Neural cell (in vitro differentiated cells): Measurements from ENCODE around the gene UTRN. TPM values are rescaled to one million over a fixed set of nuclear protein-coding genes. Genes with fewer than 3 reads are reported as not detected.

Experiments
- H2AFZ ChIP-seq: fragments of 200-600, 300-800 bp; sonication (generic), shearing (Covaris generic); 2 replicates; pipeline ENCODE4 v1.6.0; 2014; ENCODE audit warnings: low read depth, mild to moderate bottlenecking, antibody characterized with exemption, low read length, moderate library complexity
- H3F3A ChIP-seq: fragments of 200-600 bp; shearing (Covaris generic); 2 replicates; pipeline ENCODE4 v1.6.1; 2016; ENCODE audit warnings: mild to moderate bottlenecking, moderate library complexity, mixed read lengths, antibody characterized with exemption, low read length; ENCODE audit not compliant: insufficient read depth, poor library complexity, severe bottlenecking
- H3K27ac ChIP-seq: fragments of 200-600, 300-800 bp; sonication (generic), shearing (Covaris generic); 2 replicates; pipeline ENCODE4 v1.5.1; 2014; ENCODE audit warnings: mild to moderate bottlenecking, low read length, moderate library complexity
- H3K27me3 ChIP-seq: fragments of 300-800, 200-600 bp; sonication (generic), shearing (Covaris generic); 2 replicates; pipeline ENCODE4 v1.6.0; 2014; ENCODE audit warnings: mild to moderate bottlenecking, low read depth, low read length, moderate library complexity; ENCODE audit not compliant: insufficient read depth
- H3K36me3 ChIP-seq: fragments of 300-800, 200-600 bp; sonication (generic), shearing (Covaris generic); 2 replicates; pipeline ENCODE4 v1.5.1; 2014; ENCODE audit warnings: mild to moderate bottlenecking, antibody characterized with exemption, low read length, moderate library complexity; ENCODE audit not compliant: insufficient read depth
- H3K4me2 ChIP-seq: fragments of 300-800, 200-600 bp; sonication (generic), shearing (Covaris generic); 2 replicates; pipeline ENCODE4 v1.6.0; 2014; ENCODE audit warnings: mild to moderate bottlenecking, low read length
- H3K4me3 ChIP-seq: fragments of 300-800, 200-600 bp; sonication (generic), shearing (Covaris generic); 2 replicates; pipeline ENCODE4 v1.5.1; 2014; ENCODE audit warnings: mild to moderate bottlenecking, low read length, moderate library complexity
- H3K79me2 ChIP-seq: fragments of 200-600 bp; shearing (Covaris generic); replicated peaks from 2 replicates; pipeline ENCODE4 v1.6.0; 2014; ENCODE audit warnings: mild to moderate bottlenecking, low read length, moderate library complexity; ENCODE audit not compliant: insufficient read depth
- H3K9ac ChIP-seq: fragments of 300-800, 200-600 bp; sonication (generic), shearing (Covaris generic); 2 replicates; pipeline ENCODE4 v1.6.1; 2016; ENCODE audit warnings: mild to moderate bottlenecking, low read length, mixed read lengths
- H3K9me2 ChIP-seq: fragments of 200-600 bp; shearing (Covaris generic); 2 replicates; pipeline ENCODE4 v1.6.1; 2016; ENCODE audit warnings: mild to moderate bottlenecking, low read length, mixed read lengths; ENCODE audit not compliant: insufficient read depth
- H3K9me3 ChIP-seq: fragments of 200-600, 300-800 bp; sonication (generic), shearing (Covaris generic); 2 replicates; pipeline ENCODE4 v1.6.1; 2016; ENCODE audit warnings: mild to moderate bottlenecking, mixed run types, low read length, moderate library complexity, mixed read lengths
- H4K20me1 ChIP-seq: fragments of 200-600 bp; shearing (Covaris generic); 2 replicates; pipeline ENCODE4 v1.6.1; 2016; ENCODE audit warnings: mild to moderate bottlenecking, mixed run types; ENCODE audit not compliant: insufficient read depth
- CTCF ChIP-seq: fragments of 450-650 bp; IDR thresholded peaks from 2 replicates; pipeline ENCODE4 v1.5.1; 2014; ENCODE audit warnings: antibody characterized with exemption, mild to moderate bottlenecking, moderate library complexity; ENCODE audit not compliant: poor library complexity, severe bottlenecking
- EP300 ChIP-seq: fragments of 450-650 bp; conservative IDR thresholded peaks from 2 replicates; pipeline ENCODE4 v1.6.1; 2014; ENCODE audit warnings: antibody characterized with exemption, mild to moderate bottlenecking, moderate library complexity; ENCODE audit not compliant: poor library complexity, severe bottlenecking
- EZH2 ChIP-seq: fragments of 200-600, 300-800 bp; shearing (Covaris generic), sonication (generic); IDR thresholded peaks from 2 replicates; pipeline ENCODE4 v1.6.1; 2014; ENCODE audit warnings: antibody characterized with exemption, low read length, borderline replicate concordance, mild to moderate bottlenecking; ENCODE audit not compliant: insufficient read depth, poor library complexity, severe bottlenecking
- MXI1 ChIP-seq: fragments of 450-650 bp; conservative IDR thresholded peaks from 2 replicates; pipeline ENCODE4 v1.6.1; 2014; ENCODE audit warnings: antibody characterized with exemption, mild to moderate bottlenecking; ENCODE audit not compliant: poor library complexity, severe bottlenecking
- POLR2AphosphoS5 ChIP-seq: IDR thresholded peaks from 2 replicates; pipeline ENCODE4 v1.6.1; 2012
- RAD21 ChIP-seq: fragments of 450-650 bp; conservative IDR thresholded peaks from 2 replicates; pipeline ENCODE4 v1.6.1; 2014; ENCODE audit warnings: antibody characterized with exemption, mild to moderate bottlenecking, moderate library complexity
- SMC3 ChIP-seq: fragments of 450-650 bp; conservative IDR thresholded peaks from 2 replicates; pipeline ENCODE4 v1.6.1; 2014; ENCODE audit warnings: antibody characterized with exemption, mild to moderate bottlenecking, moderate library complexity; ENCODE audit not compliant: poor library complexity
- TAF1 ChIP-seq: IDR thresholded peaks from 2 replicates; pipeline ENCODE4 v1.6.1; 2012; ENCODE audit warnings: low read depth
- polyA plus RNA-seq: library from polyadenylated mRNA; depleted of rRNA; stranded (reverse); fragments of >200 nt; gene quantifications from 2 replicates; pipeline ENCODE4 v1.2.3, GENCODE V29; 2014
- TF ChIP-seq, protein P1 (sequence below): IDR thresholded peaks from 2 replicates; pipeline ENCODE4 v1.6.1; 2012; ENCODE audit warnings: borderline replicate concordance

The UTRN gene
- polyA plus RNA-seq, 1 donor from 2014 or later, result 5.2 TPM

DNA sequence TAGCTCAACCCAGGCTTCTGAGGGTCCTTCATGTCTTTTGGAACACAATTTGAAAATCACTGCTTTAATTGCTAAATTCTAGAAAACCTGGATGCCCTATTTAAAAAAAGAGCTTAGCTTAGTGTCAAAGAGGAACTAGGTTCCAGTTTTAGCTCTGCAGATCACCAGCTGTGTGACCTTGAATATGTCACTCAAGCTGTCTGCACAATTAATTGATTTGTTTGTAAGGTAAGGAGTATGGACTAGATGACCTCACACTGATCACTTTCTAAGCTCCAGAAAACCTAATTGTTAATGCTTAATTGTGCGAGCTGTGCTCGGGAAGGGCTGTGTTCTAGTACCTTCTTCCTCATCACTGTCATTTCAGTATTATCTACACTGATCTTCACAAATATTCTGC lies 26.2 kb downstream of the UTRN start:
- H3K79me2 ChIP-seq, result no peaks in the 10 kb centered on the region
- no peaks in the 10 kb centered on the region for H3K27me3 ChIP-seq
- H3K9ac ChIP-seq, result no peak overlapping the region
- no peaks in the 10 kb centered on the region for H4K20me1 ChIP-seq
- no peaks in the 10 kb centered on the region for H3K9me2 ChIP-seq
- no peak overlapping the region for H3K4me3 ChIP-seq
- H3F3A ChIP-seq, result no peaks in the 10 kb centered on the region
- H3K27ac ChIP-seq, result no peak overlapping the region
- no peak overlapping the region for H2AFZ ChIP-seq
- TF ChIP-seq TAF1, result no peak
- TF ChIP-seq EP300, result no peak
- no peak for TF ChIP-seq SMC3
- no peak for TF ChIP-seq MXI1
- no peak for TF ChIP-seq RAD21
- no peak for TF ChIP-seq CTCF
- TF ChIP-seq, protein P1, sequence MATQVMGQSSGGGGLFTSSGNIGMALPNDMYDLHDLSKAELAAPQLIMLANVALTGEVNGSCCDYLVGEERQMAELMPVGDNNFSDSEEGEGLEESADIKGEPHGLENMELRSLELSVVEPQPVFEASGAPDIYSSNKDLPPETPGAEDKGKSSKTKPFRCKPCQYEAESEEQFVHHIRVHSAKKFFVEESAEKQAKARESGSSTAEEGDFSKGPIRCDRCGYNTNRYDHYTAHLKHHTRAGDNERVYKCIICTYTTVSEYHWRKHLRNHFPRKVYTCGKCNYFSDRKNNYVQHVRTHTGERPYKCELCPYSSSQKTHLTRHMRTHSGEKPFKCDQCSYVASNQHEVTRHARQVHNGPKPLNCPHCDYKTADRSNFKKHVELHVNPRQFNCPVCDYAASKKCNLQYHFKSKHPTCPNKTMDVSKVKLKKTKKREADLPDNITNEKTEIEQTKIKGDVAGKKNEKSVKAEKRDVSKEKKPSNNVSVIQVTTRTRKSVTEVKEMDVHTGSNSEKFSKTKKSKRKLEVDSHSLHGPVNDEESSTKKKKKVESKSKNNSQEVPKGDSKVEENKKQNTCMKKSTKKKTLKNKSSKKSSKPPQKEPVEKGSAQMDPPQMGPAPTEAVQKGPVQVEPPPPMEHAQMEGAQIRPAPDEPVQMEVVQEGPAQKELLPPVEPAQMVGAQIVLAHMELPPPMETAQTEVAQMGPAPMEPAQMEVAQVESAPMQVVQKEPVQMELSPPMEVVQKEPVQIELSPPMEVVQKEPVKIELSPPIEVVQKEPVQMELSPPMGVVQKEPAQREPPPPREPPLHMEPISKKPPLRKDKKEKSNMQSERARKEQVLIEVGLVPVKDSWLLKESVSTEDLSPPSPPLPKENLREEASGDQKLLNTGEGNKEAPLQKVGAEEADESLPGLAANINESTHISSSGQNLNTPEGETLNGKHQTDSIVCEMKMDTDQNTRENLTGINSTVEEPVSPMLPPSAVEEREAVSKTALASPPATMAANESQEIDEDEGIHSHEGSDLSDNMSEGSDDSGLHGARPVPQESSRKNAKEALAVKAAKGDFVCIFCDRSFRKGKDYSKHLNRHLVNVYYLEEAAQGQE, result no peak
- TF ChIP-seq EZH2, result no peak
- no peak for TF ChIP-seq POLR2AphosphoS5
- H3K36me3 ChIP-seq, result no peaks in the 10 kb centered on the region
- no peaks in the 10 kb centered on the region for H3K9me3 ChIP-seq
- H3K4me2 ChIP-seq, result no peak overlapping the region

- TF ChIP-seq EP300 (no peak), SMC3 (no peak), RAD21 (no peak), EZH2 (no peak)
- Histone ChIP-seq H3K9me3 (no peaks in the 10 kb centered on the region), H3K9ac (no peak overlapping the region), H3K9me2 (no peaks in the 10 kb centered on the region), H4K20me1 (no peaks in the 10 kb centered on the region), H3K27me3 (no peaks in the 10 kb centered on the region), H3K36me3 (no peaks in the 10 kb centered on the region), H3K4me2 (no peak overlapping the region), H2AFZ (no peak overlapping the region), H3K27ac (no peak overlapping the region), H3F3A (no peaks in the 10 kb centered on the region), H3K4me3 (no peak overlapping the region), H3K79me2 (no peaks in the 10 kb centered on the region)
Measured at GRCh38 chr6:144314003-144314485, 28.9 kb downstream of the UTRN start.
